Colonic mucosa (tissue), 4 donors: ENCODE data around the gene SCUBE1. TPM values are rescaled to one million over a fixed set of nuclear protein-coding genes. Genes with fewer than 3 reads are reported as not detected.

Experiments
- DNase-seq: peaks from one replicate; pipeline ENCODE4 v3.0.0-alpha.2; 2020
- H3K27ac ChIP-seq: fragments of 200-600 bp; one replicate; pipeline ENCODE4 v1.8.0; 2021
- H3K27me3 ChIP-seq: fragments of 200-600 bp; one replicate; pipeline ENCODE4 v1.8.0; 2021
- H3K36me3 ChIP-seq: fragments of 200-600 bp; one replicate; pipeline ENCODE4 v1.8.0; 2021
- H3K4me1 ChIP-seq: fragments of 200-600 bp; one replicate; pipeline ENCODE4 v1.8.0; 2021; ENCODE audit warnings: mild to moderate bottlenecking
- H3K4me3 ChIP-seq: fragments of 200-600 bp; one replicate; pipeline ENCODE4 v1.8.0; 2021
- H3K9ac ChIP-seq, 2 donors: one replicate each; pipeline ENCODE4 v1.7.0; 2013; ENCODE audit warnings: control low read depth in 2 of 2, low read depth in 2 of 2, low read length in 2 of 2
- H3K9me3 ChIP-seq: fragments of 200-600 bp; one replicate; pipeline ENCODE4 v1.8.0; 2021
- CTCF ChIP-seq: fragments of 200-600 bp; IDR thresholded peaks from one replicate; pipeline ENCODE4 v1.8.0; 2022; ENCODE audit warnings: antibody characterized with exemption, mild to moderate bottlenecking
- intact Hi-C: fragments of 100-400 bp; cut with DNase I; formaldehyde crosslinking; loops from one replicate; pipeline ENCODE4 v1.14.1; 2022
- total RNA-seq, 2 donors: library from RNA; stranded (reverse); fragmentation: NEBNext Ultra II Directional in 1 of 2; extraction: Animal tissue kit (Norgen Biotek cat#: 25700) in 1 of 2; gene quantifications; one replicate each; pipeline ENCODE4 v1.2.1, GENCODE V29; 2021
- donor health status: healthy.
- donor health status: DM: no; HTN: no; CAD: no.
- donor health status: DM: no; HTN: no; CAD: no.

SCUBE1 gene
- total RNA-seq, 2 donors from 2014 or later: 1.7 to 5.6 TPM

- no peaks in the 10 kb centered on the region for H3K27me3 ChIP-seq
- intact Hi-C loops: no loop called here
- H3K4me3 ChIP-seq: peak within 1 kb of the TSS; percentile 86
- peaks cover 12% of the 10 kb centered on the region for H3K4me1 ChIP-seq
- no peaks in the 10 kb centered on the region for H3K36me3 ChIP-seq
- peak within 1 kb of the TSS; percentile 81 to 90 for H3K9ac ChIP-seq
- H3K9me3 ChIP-seq: no peaks in the 10 kb centered on the region
- H3K27ac ChIP-seq: peak within 1 kb of the TSS; percentile 88
- DNase-seq: no peak
- TF ChIP-seq CTCF: no peak
These were observed 156.7 kb downstream of the SCUBE1 start, which contains the start of gene TTLL12 for GRCh38 chr22:43186272-43187170. Gene TTLL12 (minus strand): TSS chr22:43187134. CDS start chr22:43187069, 65 bp downstream.

GRCh38 chr22:43185860-43186261, 157.3 kb downstream of the SCUBE1 start:
- H3K27me3 ChIP-seq: no peaks in the 10 kb centered on the region
- peak overlapping the region; percentile 86 for H3K4me3 ChIP-seq
- intact Hi-C loops: no loop called here
- peak overlapping the region; percentile 81 to 90 for H3K9ac ChIP-seq
- no peaks in the 10 kb centered on the region for H3K36me3 ChIP-seq
- TF ChIP-seq CTCF: no peak
- H3K27ac ChIP-seq: peak overlapping the region; percentile 76
- no peaks in the 10 kb centered on the region for H3K9me3 ChIP-seq
- peak; percentile 76 for DNase-seq
- peaks cover 12% of the 10 kb centered on the region for H3K4me1 ChIP-seq

GRCh38 chr22:43183496-43184277, 159.5 kb downstream of the SCUBE1 start:
- no peak overlapping the region for H3K27ac ChIP-seq
- no peak overlapping the region for H3K4me3 ChIP-seq
- no peaks in the 10 kb centered on the region for H3K9me3 ChIP-seq
- no peaks in the 10 kb centered on the region for H3K36me3 ChIP-seq
- DNase-seq: no peak
- no peaks in the 10 kb centered on the region for H3K27me3 ChIP-seq
- intact Hi-C loops: no loop called here
- no peak for TF ChIP-seq CTCF
- peaks cover 12% of the 10 kb centered on the region for H3K4me1 ChIP-seq
- H3K9ac ChIP-seq: peak overlapping the region in 1 of 2 donors; percentile 12

GRCh38 chr22:43182726-43183125, 160.4 kb downstream of the SCUBE1 start:
- no peaks in the 10 kb centered on the region for H3K9me3 ChIP-seq
- no peak overlapping the region for H3K4me3 ChIP-seq
- intact Hi-C loops: no loop called here
- DNase-seq: no peak
- H3K4me1 ChIP-seq: peaks cover 12% of the 10 kb centered on the region
- no peak overlapping the region for H3K27ac ChIP-seq
- H3K36me3 ChIP-seq: no peaks in the 10 kb centered on the region
- H3K27me3 ChIP-seq: no peaks in the 10 kb centered on the region
- TF ChIP-seq CTCF: no peak
- H3K9ac ChIP-seq: no peak overlapping the region

- intact Hi-C loops: no loop called here
- DNase-seq: no peak
- Histone ChIP-seq H3K4me3 (no peak overlapping the region), H3K4me1 (peaks cover 12% of the 10 kb centered on the region), H3K27me3 (no peaks in the 10 kb centered on the region), H3K9ac (no peak overlapping the region), H3K9me3 (no peaks in the 10 kb centered on the region), H3K36me3 (no peaks in the 10 kb centered on the region), H3K27ac (no peak overlapping the region)
- TF ChIP-seq CTCF: no peak
These were observed 161.1 kb downstream of the SCUBE1 start for GRCh38 chr22:43182118-43182517.
